HG03064 (cell line): ENCODE results near the gene PRR27.

ENCODE experiments used
- ATAC-seq: cut with Tn5 transposase; IDR thresholded peaks from one replicate; pipeline ENCODE4 v1.9.1; 2021; ENCODE audit warnings: low read depth; ENCODE audit not compliant: unreplicated experiment

PRR27 gene

GRCh38 chr4:70153937-70154336 is at the start of gene PRR27:
Gene PRR27, plus strand, starts transcription at chr4:70154237. Its CDS starts 139 bp downstream, at chr4:70154376.
- ATAC-seq, result no peak

DNA sequence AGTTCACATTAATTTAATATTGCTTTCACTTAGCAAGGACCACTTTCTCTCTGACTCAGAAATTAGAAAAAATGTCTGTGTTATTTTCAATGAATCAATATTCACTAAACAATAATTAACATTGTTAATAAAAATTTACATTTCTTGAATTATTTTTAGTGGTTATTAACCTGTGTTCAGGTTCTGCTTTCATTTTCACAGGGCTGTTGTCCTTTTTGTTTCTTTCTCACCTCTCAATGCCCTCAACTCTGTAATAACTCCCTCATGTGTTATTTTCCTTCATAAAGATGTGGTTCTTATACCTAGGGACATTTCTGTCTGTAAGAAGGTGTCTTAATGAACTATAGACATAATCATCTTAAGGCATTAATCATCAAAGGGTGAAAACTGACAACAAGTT is 43.1 kb upstream of the PRR27 start:
- no peak for ATAC-seq

DNA sequence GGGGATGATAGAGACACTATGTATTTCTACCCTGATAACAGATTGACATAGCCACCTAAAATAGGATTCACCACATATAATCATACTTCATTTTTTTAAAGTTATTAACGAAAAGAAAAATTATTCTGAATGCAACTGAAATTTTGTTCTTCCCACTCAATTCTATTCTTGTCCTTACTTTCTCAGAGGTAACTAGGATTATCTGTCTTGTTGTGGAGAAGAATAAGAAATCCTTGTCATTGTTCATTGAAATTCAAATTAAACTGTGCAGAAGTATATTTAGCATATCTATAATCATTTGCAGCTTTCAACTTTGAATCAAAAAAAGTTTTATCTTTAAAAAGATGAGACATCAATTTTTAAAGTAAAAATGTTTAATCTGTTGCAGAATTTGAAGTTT is 40.4 kb upstream of the PRR27 start:
- ATAC-seq, result no peak

DNA sequence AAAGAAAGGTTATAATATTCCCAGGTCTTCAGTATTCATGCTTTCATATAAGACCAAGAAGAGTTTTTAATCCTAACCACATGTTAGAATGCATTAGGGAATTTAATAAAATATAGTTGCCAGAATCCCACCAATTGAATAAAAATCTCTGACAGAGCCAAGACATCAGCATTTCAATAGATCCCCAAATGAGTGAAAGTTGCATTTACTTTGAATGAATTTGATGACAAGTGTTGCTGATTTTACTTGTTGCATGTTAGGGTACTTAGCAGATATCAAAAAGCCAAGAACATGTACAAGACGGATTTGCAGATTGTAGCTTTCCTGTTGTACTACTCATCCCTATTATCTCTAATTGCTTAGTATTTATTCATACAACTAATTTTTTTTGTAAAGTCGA is 39.9 kb upstream of the PRR27 start:
- ATAC-seq, result no peak

- ATAC-seq, result no peak
Observed at GRCh38 chr4:70120323-70120722, 33.7 kb upstream of the PRR27 start.

GRCh38 chr4:70133473-70133872 is 20.6 kb upstream of the PRR27 start:
- no peak for ATAC-seq

DNA sequence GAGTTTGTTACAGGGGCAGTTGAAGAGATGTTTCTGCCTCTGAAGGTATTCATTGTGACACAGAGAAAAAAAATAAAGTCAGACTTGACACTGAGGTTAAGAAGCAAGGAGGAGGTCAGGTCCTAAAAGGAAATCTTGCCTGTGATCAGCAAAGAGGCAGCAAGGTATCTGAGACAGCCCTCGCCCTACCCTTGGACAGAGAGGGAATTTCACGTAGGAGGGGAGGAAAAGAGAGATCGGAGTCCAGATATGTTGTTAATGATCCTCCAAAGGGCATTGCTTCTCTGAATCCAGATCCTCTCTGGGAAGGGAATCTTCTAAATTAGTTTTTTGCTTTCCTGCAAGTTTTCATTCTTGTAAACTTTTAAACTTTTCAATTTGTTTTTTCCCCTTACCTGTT is 15.3 kb upstream of the PRR27 start:
- no peak for ATAC-seq

DNA sequence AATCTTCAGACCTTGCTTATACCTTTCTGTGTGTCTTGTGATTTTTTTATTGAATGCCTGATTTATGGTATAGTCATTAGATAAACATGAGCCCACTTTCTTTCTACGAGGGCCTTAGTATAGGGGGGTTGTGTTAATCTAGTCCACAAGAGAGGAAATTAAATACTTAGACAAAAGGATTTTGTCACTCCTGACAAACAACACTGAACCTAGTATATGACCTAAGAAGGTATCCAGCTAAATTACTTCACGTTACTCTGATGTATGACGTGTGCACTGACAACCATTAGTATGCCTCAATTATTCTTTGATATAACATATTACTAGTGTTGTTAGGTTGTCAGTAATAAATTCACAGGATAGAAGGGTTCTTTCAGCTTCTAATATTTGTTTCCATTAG is 2.8 kb upstream of the PRR27 start:
- ATAC-seq, result no peak

GRCh38 chr4:70152088-70152487 is 1.9 kb upstream of the PRR27 start:
- no peak for ATAC-seq

GRCh38 chr4:70158576-70158975 is 4.5 kb downstream of the PRR27 start:
- no peak for ATAC-seq

DNA sequence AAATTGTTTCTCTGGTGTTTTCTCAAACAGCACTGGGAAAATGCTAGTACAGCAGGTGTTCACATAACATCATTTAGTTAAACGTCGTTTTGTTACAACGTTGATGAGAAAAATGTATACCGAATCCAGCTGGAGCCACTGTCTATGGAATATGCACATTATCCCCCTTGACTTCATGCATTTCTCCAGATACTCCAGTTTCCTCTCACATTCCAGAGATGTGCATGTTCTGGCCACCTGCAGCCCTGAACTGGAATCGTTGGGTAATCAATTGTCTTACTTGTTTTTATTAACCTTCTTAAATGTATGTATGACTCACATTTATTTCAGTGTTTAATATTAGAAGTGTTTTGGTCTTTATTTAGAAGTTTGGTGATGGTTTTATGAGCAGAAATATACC is 23.1 kb downstream of the PRR27 start:
- ATAC-seq, result no peak

GRCh38 chr4:70178075-70178660 is 24.1 kb downstream of the PRR27 start:
- ATAC-seq, result no peak

GRCh38 chr4:70179811-70180210 is 25.8 kb downstream of the PRR27 start:
- ATAC-seq, result no peak

GRCh38 chr4:70181864-70182263 is 27.8 kb downstream of the PRR27 start:
- ATAC-seq, result no peak

- no peak for ATAC-seq
Observed at GRCh38 chr4:70182517-70183167, 28.6 kb downstream of the PRR27 start.

DNA sequence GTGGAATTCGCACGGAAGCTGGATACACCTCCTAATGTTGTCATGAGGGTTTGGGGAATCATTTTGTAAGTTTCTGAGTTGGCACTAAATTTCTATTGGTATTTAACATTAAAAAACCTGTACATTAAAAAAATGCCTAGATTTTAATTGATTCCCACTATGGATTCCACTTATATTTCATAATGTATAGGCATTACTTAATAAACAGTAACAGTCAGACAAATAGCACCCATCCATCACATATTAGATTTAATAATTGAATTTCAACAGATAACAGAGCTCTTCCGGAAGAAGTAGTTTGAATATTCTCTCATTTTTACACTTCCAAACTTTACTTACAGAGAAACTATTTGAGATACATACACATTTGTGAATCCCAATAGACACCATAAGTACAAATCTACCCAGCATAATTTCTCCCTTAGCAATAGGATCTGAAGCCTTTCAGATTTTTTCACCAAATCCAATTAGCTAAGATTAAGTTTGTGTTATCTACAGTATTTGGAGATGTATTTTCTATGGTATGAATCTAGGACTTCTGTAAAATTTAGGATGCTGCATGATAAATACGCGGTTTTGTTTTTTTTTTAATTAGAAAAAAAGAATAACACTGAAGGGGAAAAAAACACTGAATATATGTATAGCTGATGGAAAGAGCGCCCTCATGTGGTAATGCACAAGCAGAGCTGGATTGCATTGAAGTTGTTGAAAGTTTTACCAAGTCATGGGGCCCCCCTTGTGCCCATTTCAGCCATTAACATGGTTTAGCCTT is 29.3 kb downstream of the PRR27 start:
- ATAC-seq, result peak; percentile 72

- ATAC-seq, result no peak
Observed at GRCh38 chr4:70183940-70184246, 29.9 kb downstream of the PRR27 start.

DNA sequence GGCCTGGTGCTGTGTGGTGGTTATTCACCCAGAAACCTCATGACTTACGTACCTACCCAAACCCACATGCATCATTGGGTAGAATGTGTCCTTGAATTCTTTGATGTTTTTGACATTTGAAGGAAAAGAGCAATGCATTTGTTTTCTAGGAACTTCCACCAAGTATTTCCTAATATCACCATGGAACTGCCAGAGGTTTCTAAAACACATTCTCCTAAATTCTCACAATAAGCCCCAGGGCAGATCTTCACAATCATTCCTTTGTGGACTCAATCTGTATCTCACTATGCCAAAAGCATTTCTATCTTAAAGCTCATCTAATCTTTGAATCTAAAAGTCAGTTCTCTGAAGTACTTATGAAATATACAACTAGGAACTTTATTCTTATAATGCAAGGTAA is 33.2 kb downstream of the PRR27 start:
- no peak for ATAC-seq

- ATAC-seq, result no peak
Observed at GRCh38 chr4:70190579-70190978, 36.5 kb downstream of the PRR27 start.

GRCh38 chr4:70191647-70192046 is 37.6 kb downstream of the PRR27 start:
- ATAC-seq, result no peak

DNA sequence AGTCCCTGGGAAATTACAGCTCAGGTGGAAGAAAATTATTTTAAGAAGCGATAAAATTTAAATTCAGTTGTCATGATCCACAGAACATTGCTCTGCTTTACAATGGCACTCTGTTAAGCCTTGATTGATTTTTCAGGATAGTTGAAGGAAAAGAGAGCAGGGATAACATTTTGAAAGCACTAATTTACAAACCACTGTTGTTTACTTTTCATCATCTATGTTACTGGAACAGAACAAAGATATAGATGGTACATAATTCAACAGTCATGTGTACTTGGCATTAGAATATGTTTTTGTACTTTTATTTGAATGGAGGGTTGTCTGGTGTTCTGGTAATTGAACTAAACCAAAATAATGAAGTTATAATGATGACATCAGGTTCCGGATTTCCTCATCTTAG is 38.9 kb downstream of the PRR27 start:
- ATAC-seq, result no peak

GRCh38 chr4:70195425-70195824 is 41.4 kb downstream of the PRR27 start, which contains the start of gene ODAM:
Gene ODAM, plus strand, starts transcription at chr4:70195725. Its CDS starts 819 bp downstream, at chr4:70196544.
- ATAC-seq, result no peak
